ENCODE data around the gene TEX2.

- TF ChIP-seq, protein P1, sequence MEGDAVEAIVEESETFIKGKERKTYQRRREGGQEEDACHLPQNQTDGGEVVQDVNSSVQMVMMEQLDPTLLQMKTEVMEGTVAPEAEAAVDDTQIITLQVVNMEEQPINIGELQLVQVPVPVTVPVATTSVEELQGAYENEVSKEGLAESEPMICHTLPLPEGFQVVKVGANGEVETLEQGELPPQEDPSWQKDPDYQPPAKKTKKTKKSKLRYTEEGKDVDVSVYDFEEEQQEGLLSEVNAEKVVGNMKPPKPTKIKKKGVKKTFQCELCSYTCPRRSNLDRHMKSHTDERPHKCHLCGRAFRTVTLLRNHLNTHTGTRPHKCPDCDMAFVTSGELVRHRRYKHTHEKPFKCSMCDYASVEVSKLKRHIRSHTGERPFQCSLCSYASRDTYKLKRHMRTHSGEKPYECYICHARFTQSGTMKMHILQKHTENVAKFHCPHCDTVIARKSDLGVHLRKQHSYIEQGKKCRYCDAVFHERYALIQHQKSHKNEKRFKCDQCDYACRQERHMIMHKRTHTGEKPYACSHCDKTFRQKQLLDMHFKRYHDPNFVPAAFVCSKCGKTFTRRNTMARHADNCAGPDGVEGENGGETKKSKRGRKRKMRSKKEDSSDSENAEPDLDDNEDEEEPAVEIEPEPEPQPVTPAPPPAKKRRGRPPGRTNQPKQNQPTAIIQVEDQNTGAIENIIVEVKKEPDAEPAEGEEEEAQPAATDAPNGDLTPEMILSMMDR (IDR thresholded peaks at IDR 0.05; ENCODE audit: low read depth, low read length), result no peak
- no peak for TF ChIP-seq EZH2phosphoT487 (IDR thresholded peaks at IDR 0.05; ENCODE audit: low read depth)
Observed at GRCh38 chr17:64158406-64158805, 104.7 kb downstream of the TEX2 start.

Data from OCI-LY3 (cell line).